ENCODE results near the gene CEND1.

CEND1 gene

DNA sequence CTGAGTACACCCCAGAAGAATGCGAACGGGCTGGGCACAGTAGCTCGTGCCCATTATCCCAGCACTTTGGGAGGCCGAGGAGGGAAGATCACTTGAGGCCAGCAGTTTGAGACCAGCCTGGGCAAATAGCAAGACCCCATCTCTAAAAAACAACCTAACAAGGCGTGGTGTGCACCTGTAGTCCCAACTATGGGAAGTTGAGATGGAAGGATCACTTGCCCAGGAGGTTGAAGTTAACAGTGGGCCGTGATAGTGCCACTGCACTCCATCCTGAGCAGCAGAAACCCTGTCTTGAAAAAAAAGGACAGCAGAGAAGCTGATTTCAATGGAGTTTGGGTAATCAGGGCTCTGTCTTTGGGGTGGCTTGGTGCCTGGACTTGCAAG, 23.2 kb upstream of the CEND1 start:
- in situ Hi-C loops (cut with HindIII; ENCODE audit: low sequenced_read_pairs), result no loop called here

DNA sequence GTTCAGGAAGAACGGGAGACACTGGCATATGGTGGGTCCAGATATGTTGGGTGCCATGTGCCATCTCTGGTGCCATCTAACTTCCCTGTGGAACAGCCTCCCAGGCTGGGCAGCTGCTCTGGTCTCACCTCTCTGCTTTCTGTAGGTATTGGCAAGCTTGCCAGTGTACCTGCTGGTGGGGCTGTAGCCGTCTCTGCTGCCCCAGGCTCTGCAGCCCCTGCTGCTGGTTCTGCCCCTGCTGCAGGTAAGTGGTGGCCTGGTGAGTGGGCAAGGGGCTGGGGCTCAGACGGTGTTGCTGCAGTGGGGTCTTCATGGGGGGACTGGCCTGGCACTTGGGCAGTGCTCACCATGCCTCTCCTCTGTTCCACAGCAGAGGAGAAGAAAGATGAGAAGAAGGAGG, 22.5 kb upstream of the CEND1 start:
- in situ Hi-C loops (cut with HindIII; ENCODE audit: low sequenced_read_pairs), result no loop called here

- in situ Hi-C loops (cut with HindIII; ENCODE audit: low sequenced_read_pairs), result no loop called here
Measured at GRCh38 chr11:811446-812245, 21.8 kb upstream of the CEND1 start.

- in situ Hi-C loops (cut with HindIII; ENCODE audit: low sequenced_read_pairs), result no loop called here
Measured at GRCh38 chr11:810040-810567, 20.2 kb upstream of the CEND1 start.

DNA sequence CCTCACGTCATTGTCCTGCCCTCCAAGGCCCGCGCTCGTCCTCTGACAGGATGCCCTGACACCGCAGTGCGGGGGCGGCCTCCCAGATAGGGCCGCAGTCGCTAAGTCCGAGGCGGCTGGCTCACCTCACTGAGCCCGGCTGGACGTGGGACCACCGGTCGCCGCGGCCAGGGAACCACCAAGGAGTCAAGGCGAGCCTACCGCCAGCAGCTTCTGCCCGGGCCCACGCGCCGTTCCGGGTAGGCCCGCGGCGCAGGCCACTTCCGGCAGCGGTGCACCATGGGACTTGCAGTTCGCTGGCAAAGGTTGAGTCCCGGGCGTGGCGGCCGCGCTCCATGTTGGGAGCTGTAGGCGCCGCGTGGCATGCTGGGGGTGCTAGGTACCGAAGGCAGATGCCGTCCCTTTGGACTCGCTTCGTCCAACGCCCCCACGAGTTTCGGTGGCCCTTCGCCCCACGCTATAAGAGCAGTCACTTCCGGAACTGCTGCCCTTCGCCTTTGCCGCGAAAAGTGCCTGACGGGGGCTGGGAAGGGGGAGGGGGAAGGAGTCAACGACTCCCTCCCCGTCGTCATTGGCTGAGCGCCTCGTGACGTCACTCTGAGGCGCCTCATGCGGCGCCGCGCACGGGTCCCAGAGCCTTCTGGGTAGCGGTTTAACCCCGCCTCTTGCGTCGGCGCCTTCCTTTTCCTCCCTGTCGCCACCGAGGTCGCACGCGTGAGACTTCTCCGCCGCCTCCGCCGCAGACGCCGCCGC, 19.6 kb upstream of the CEND1 start, which contains the start of gene RPLP2:
Gene RPLP2 (plus strand): TSS at position 681 of the 753 bp plus-strand sequence. CDS start 268 bp downstream, outside the sequence.
- in situ Hi-C loops (cut with HindIII; ENCODE audit: low sequenced_read_pairs), result no loop called here

GRCh38 chr11:808427-809286, 18.8 kb upstream of the CEND1 start:
- in situ Hi-C loops (cut with HindIII; ENCODE audit: low sequenced_read_pairs), result no loop called here

GRCh38 chr11:804599-804964, 14.7 kb upstream of the CEND1 start:
- in situ Hi-C loops (cut with HindIII; ENCODE audit: low sequenced_read_pairs), result no loop called here

- in situ Hi-C loops (cut with HindIII; ENCODE audit: low sequenced_read_pairs), result no loop called here
Measured at GRCh38 chr11:803770-804598, 14.1 kb upstream of the CEND1 start.

GRCh38 chr11:803467-803742, 13.5 kb upstream of the CEND1 start:
- in situ Hi-C loops (cut with HindIII; ENCODE audit: low sequenced_read_pairs), result no loop called here

DNA sequence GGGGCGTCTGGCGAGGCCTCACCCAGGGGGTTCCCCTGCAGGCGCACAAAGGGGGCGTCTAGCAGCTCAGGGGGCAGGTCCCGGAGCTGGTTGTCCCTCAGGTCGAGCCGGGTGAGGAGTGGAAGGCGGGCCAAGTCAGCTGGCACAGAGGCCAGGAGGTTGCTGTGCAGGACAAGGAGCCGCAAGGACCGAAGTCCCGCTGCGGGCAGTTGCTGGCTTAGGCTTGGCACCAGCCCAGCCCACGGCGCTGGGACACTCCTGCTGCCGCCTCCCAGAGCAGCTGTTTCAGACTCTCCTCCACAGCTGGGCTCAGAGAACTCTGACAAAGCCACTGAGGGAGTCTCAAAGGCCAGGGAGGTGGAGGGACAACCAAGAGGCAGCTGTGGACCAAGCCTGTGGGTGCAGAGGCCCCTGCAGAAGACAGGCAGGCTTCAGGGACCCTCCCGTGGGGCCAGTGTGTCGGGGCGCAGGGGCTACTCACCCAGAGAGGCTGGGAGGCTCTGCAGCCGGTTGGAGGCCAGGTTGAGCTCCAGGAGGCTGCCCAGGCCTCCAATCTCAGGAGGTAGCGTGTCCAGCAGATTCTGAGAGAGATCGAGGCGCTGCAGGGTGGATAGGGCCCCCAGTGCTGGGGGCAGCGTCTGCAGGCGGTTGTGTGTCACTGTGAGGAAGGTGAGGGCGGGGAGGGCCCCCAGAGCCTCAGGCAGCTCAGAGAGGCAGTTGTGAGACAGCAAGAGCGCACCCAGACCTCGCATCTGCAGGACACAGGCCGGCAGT, 13.0 kb upstream of the CEND1 start:
- in situ Hi-C loops (cut with HindIII; ENCODE audit: low sequenced_read_pairs), result no loop called here

- in situ Hi-C loops (cut with HindIII; ENCODE audit: low sequenced_read_pairs), result no loop called here
Measured at GRCh38 chr11:802018-802617, 12.2 kb upstream of the CEND1 start.

GRCh38 chr11:801097-801780, 11.3 kb upstream of the CEND1 start:
- in situ Hi-C loops (cut with HindIII; ENCODE audit: low sequenced_read_pairs), result no loop called here

DNA sequence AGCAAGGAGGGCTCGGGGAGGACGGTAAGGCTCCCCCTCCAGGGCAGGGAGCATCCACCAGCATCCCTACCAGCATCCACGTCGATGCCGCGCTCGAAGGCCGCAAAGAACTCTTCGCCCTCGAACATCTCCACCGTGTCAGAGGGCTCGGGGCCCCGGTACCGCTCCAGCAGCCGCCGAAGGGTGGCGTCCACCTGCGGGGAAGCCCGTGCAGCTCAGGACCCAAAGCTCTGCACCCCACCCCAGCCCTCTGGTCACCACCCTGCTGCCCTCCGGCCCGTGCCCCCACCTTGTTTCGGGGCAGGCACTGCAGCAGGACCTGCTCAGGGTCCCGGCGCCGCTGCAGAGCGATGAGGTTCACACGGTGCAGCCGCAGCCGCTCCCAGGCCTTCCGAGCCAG, 10.6 kb upstream of the CEND1 start:
- in situ Hi-C loops (cut with HindIII; ENCODE audit: low sequenced_read_pairs), result no loop called here

DNA sequence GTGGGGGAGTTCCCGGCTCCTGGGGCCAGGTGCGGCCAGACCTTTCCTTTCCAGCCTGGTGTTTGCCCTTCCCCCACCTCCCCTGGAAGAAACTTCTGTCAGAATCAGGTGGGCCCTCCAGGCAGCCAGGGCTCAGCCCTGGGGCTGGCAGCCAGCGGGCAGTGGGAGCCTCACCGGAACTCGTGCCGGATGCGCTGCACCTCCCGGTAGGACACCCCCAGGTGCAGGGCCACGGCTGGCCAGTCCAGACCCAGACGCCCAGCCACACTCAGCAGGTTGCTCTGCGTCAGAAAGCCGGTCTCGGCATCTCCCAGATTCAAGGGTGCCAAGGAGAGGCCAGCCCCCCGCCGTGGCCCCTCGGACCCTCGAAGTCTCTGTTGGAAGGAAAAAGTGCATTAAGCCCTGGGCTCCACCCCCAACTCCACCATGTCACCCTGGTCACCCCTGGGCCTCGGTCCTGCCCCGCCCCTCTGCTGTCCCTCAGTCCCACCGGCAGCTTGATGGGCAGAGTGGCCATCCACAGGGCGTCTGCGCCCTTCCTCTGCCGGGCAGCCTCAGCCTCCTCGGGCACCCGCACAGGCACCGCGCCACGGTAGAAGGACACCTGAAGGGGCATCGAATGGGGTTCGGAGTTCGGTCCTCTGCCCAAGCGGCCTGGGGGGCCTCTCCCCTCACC, 9.9 kb upstream of the CEND1 start:
- in situ Hi-C loops (cut with HindIII; ENCODE audit: low sequenced_read_pairs), result no loop called here

GRCh38 chr11:798093-798713, 8.3 kb upstream of the CEND1 start, which contains the start of gene SLC25A22:
TSS of gene SLC25A22 (minus strand) at chr11:798281. CDS start at chr11:795006, 3,275 bp downstream.
- in situ Hi-C loops (cut with HindIII; ENCODE audit: low sequenced_read_pairs), result no loop called here

GRCh38 chr11:797296-798092, 7.6 kb upstream of the CEND1 start:
- in situ Hi-C loops (cut with HindIII; ENCODE audit: low sequenced_read_pairs), result no loop called here
